ENCODE data around the gene PPM1D.

PPM1D gene

GRCh38 chr17:60676758-60677307 is 76.8 kb downstream of the PPM1D start:
- no peak for DNase-seq

- peak; percentile 96 for DNase-seq
These were observed 77.5 kb downstream of the PPM1D start, which contains the start of gene BCAS3 for GRCh38 chr17:60677308-60678117. Gene BCAS3 (plus strand): TSS chr17:60677851.

GRCh38 chr17:60678118-60678444 is 78.1 kb downstream of the PPM1D start:
- DNase-seq: no peak

- no peak for DNase-seq
These were observed 79.3 kb downstream of the PPM1D start for GRCh38 chr17:60679287-60679686.

- DNase-seq: no peak
These were observed 80.8 kb downstream of the PPM1D start for GRCh38 chr17:60680754-60681153.

- no peak for DNase-seq
These were observed 85.4 kb downstream of the PPM1D start for GRCh38 chr17:60685437-60685836.

GRCh38 chr17:60695960-60696359 is 96.0 kb downstream of the PPM1D start:
- no peak for DNase-seq

- DNase-seq: no peak
These were observed 99.1 kb downstream of the PPM1D start for GRCh38 chr17:60699090-60699489.

GRCh38 chr17:60704170-60704569 is 104.2 kb downstream of the PPM1D start:
- no peak for DNase-seq

GRCh38 chr17:60712675-60713074 is 112.7 kb downstream of the PPM1D start:
- no peak for DNase-seq

GRCh38 chr17:60713608-60714007 is 113.6 kb downstream of the PPM1D start:
- no peak for DNase-seq

Data from NCI-H2171 (cell line).